ENCODE measurements around the gene DNAH14.
"Not testable (repeated sequence)": the region's sequence is repeated elsewhere in the genome, so short reads cannot be mapped to it uniquely, and the experiment has no call there.

The DNAH14 gene

GRCh38 chr1:225360119-225360518, 430.6 kb downstream of the DNAH14 start:
- DNase-seq = no peak

- no peak for DNase-seq
Measured at GRCh38 chr1:225361176-225361575, 431.7 kb downstream of the DNAH14 start.

GRCh38 chr1:225362805-225363204, 433.3 kb downstream of the DNAH14 start:
- no peak for DNase-seq

GRCh38 chr1:225364439-225364838, 435.0 kb downstream of the DNAH14 start:
- no peak for DNase-seq

- DNase-seq = no peak
Measured at GRCh38 chr1:225366018-225366417, 436.5 kb downstream of the DNAH14 start.

- DNase-seq = no peak
Measured at GRCh38 chr1:225366552-225366951, 437.1 kb downstream of the DNAH14 start.

GRCh38 chr1:225368036-225368552, 438.6 kb downstream of the DNAH14 start:
- DNase-seq = no peak

- DNase-seq = no peak
Measured at GRCh38 chr1:225371366-225372010, 442.0 kb downstream of the DNAH14 start.

- no peak for DNase-seq
Measured at GRCh38 chr1:225373155-225373554, 443.7 kb downstream of the DNAH14 start.

- no peak for DNase-seq
Measured at GRCh38 chr1:225374996-225375395, 445.5 kb downstream of the DNAH14 start.

- DNase-seq = no peak
Measured at GRCh38 chr1:225378880-225379279, 449.4 kb downstream of the DNAH14 start.

GRCh38 chr1:225380691-225381090, 451.2 kb downstream of the DNAH14 start:
- DNase-seq = no peak

GRCh38 chr1:225386860-225387259, 457.4 kb downstream of the DNAH14 start:
- not testable (repeated sequence) for DNase-seq

GRCh38 chr1:225388372-225388771, 458.9 kb downstream of the DNAH14 start:
- DNase-seq = no peak

GRCh38 chr1:225389843-225390242, 460.4 kb downstream of the DNAH14 start:
- DNase-seq = no peak

GRCh38 chr1:225396357-225396756, 466.9 kb downstream of the DNAH14 start:
- no peak for DNase-seq

GRCh38 chr1:225400968-225401367, 471.5 kb downstream of the DNAH14 start:
- no peak for DNase-seq

- no peak for DNase-seq
Measured at GRCh38 chr1:225406976-225407725, 477.7 kb downstream of the DNAH14 start.

- no peak for DNase-seq
Measured at GRCh38 chr1:225407755-225408154, 478.3 kb downstream of the DNAH14 start.

GRCh38 chr1:225408249-225408648, 478.8 kb downstream of the DNAH14 start:
- no peak for DNase-seq

- no peak for DNase-seq
Measured at GRCh38 chr1:225409051-225409450, 479.6 kb downstream of the DNAH14 start.

GRCh38 chr1:225410036-225410435, 480.6 kb downstream of the DNAH14 start:
- DNase-seq = no peak

GRCh38 chr1:225412321-225412720, 482.8 kb downstream of the DNAH14 start:
- DNase-seq = no peak

- no peak for DNase-seq
Measured at GRCh38 chr1:225412803-225413351, 483.4 kb downstream of the DNAH14 start.

All from NK-92 treated with Interleukin-12 subunit alpha and Interleukin-12 subunit beta, amount 100 ng/mL, for 24 hours (cell line).